HepG2 (cell line): ENCODE data around the gene ZNF669. TPM values are rescaled to one million over a fixed set of nuclear protein-coding genes. Genes with fewer than 3 reads are reported as not detected.

Experiments
- ATAC-seq: fragments of 200-7000 bp; cut with Tn5 transposase; 3 replicates; pipeline ENCODE4 v1.9.1; 2020; ENCODE audit warnings: mild to moderate bottlenecking, moderate library complexity
- BruUV-seq: library from RNA; stranded (reverse); fragments of 400-500 nt; replicated peaks from 2 replicates; lab custom pipeline; 2021; lab: Mats Ljungman, UMichigan
- CTCF ChIA-PET: fragments of 300-600 bp; formaldehyde crosslinking; extraction: SDS; loops from one replicate; lab custom pipeline; 2021; ENCODE audit warnings: low total read pairs, inconsistent platforms, low intra/inter-chr PET ratio; lab: Yijun Ruan, JAX
- POLR2A ChIA-PET: fragments of 350-600 bp; sonication (Branson Sonifier 250); formaldehyde crosslinking; loops from one replicate; lab custom pipeline; 2020; ENCODE audit warnings: antibody characterized with exemption, inconsistent platforms; lab: Yijun Ruan, JAX
- DNase-seq: peaks from one replicate; pipeline ENCODE4 v3.0.0-alpha.2; 2015; ENCODE audit warnings: low spot score
- FAIRE-seq: peaks from 3 replicates; lab custom pipeline; 2011; peaks lifted over from hg19 to GRCh38; lab: Jason Lieb, UNC
- H2AFZ ChIP-seq: one replicate; pipeline ENCODE4 v1.6.1; 2011; ENCODE audit warnings: low read length, inconsistent platforms
- H3K27ac ChIP-seq: fragments of 300-600 bp; 3 replicates; pipeline ENCODE4 v1.8.0; 2011; ENCODE audit warnings: mixed run types, mild to moderate bottlenecking, mixed read lengths, low read length, inconsistent platforms; ENCODE audit not compliant: insufficient read depth; ENCODE audit errors: extremely low read length
- H3K27me3 ChIP-seq, 2 experiments: fragments of 200-600 bp in 1 of 2; 2 replicates in 1 of 2; 3 replicates in 1 of 2; pipeline versions ENCODE4 v1.6.0 to v1.8.0; 2011; ENCODE audit warnings: low read length in 2 of 2, mild to moderate bottlenecking in 2 of 2, moderate library complexity in 2 of 2, inconsistent platforms in 1 of 2; ENCODE audit not compliant: insufficient read depth in 2 of 2, control insufficient read depth in 1 of 2
- H3K36me3 ChIP-seq, 2 experiments: fragments of 200-600 bp in 1 of 2; replicated peaks in 1 of 2; 2 replicates in 1 of 2; 3 replicates in 1 of 2; pipeline versions ENCODE4 v1.5.1 to v1.8.0; 2011; ENCODE audit warnings: low read length in 2 of 2, inconsistent platforms in 1 of 2; ENCODE audit not compliant: insufficient read depth in 2 of 2, control insufficient read depth in 1 of 2
- H3K4me1 ChIP-seq: 2 replicates; pipeline ENCODE4 v1.5.1; 2012; ENCODE audit warnings: low read length, inconsistent platforms; ENCODE audit not compliant: insufficient read depth
- H3K4me2 ChIP-seq: 2 replicates; pipeline ENCODE4 v1.6.0; 2011; ENCODE audit warnings: low read depth, low read length, inconsistent platforms
- H3K4me3 ChIP-seq, 3 experiments: fragments of 200-600 bp in 1 of 3; sonication (generic), shearing (Covaris generic) in 1 of 3; replicated peaks in 1 of 3; 2 replicates each; pipeline ENCODE4 v1.5.1; 2011 to 2016; ENCODE audit warnings: low read length in 3 of 3, inconsistent platforms in 2 of 3, low read depth in 2 of 3, mild to moderate bottlenecking in 2 of 3, control low read depth in 1 of 3, mixed read lengths in 1 of 3; ENCODE audit not compliant: insufficient read depth in 1 of 3
- H3K79me2 ChIP-seq: one replicate; pipeline ENCODE4 v1.6.1; 2011; ENCODE audit warnings: low read length, inconsistent platforms; ENCODE audit not compliant: insufficient read depth
- H3K9ac ChIP-seq: 2 replicates; pipeline ENCODE4 v1.6.0; 2011; ENCODE audit warnings: mild to moderate bottlenecking, low read depth, low read length, inconsistent platforms; ENCODE audit not compliant: insufficient read depth
- H3K9me3 ChIP-seq: 2 replicates; pipeline ENCODE4 v1.5.1; 2012; ENCODE audit warnings: mild to moderate bottlenecking, low read length
- H4K20me1 ChIP-seq: 2 replicates; pipeline ENCODE4 v1.6.0; 2011; ENCODE audit warnings: inconsistent platforms, mild to moderate bottlenecking, low read length, moderate library complexity; ENCODE audit not compliant: insufficient read depth
- CREB1 ChIP-seq, 2 experiments: fragments of 450-650 bp in 1 of 2; IDR thresholded peaks; 2 replicates each; pipeline ENCODE4 v1.6.1; 2016 to 2017; ENCODE audit warnings: control low read depth in 1 of 2, mild to moderate bottlenecking in 1 of 2, missing compliant biosample characterization in 1 of 2, missing genetic modification characterization in 1 of 2
- DRAP1 ChIP-seq: IDR thresholded peaks from 2 replicates; pipeline ENCODE4 v1.6.1; 2016; ENCODE audit warnings: missing genetic modification reagents, missing compliant biosample characterization
- ZEB1 ChIP-seq: IDR thresholded peaks from 2 replicates; pipeline ENCODE4 v1.6.1; 2012; ENCODE audit warnings: mild to moderate bottlenecking, low read depth, inconsistent platforms; ENCODE audit not compliant: insufficient replicate concordance
- ZNF280D ChIP-seq: sonication (generic); formaldehyde crosslinking; IDR thresholded peaks from 2 replicates; pipeline ENCODE4 v1.5.1; 2020; ENCODE audit warnings: mild to moderate bottlenecking, missing genetic modification reagents
- ZNF574 ChIP-seq: sonication (generic); formaldehyde crosslinking; IDR thresholded peaks from 2 replicates; pipeline ENCODE4 v1.4.0; 2020; ENCODE audit warnings: missing genetic modification reagents
- ZNF605 ChIP-seq: sonication (generic); formaldehyde crosslinking; IDR thresholded peaks from 2 replicates; pipeline ENCODE4 v1.8.0; 2022; ENCODE audit warnings: mild to moderate bottlenecking, missing genetic modification reagents
- ZNF850 ChIP-seq: sonication (generic); formaldehyde crosslinking; conservative IDR thresholded peaks from 2 replicates; pipeline ENCODE4 v1.9.0; 2021; ENCODE audit warnings: mild to moderate bottlenecking, missing genetic modification reagents
- WGBS: methylation state at CpG from one replicate; pipeline ENCODE4 v1.1.6; 2017; ENCODE audit warnings: low lambda C conversion rate; 5-methylcytosine and 5-hydroxymethylcytosine counted together
- in situ Hi-C: cut with HindIII; loops from 2 replicates; pipeline ENCODE4 v1.10.0; 2017; ENCODE audit warnings: low pct_unique_long_range_greater_than_20kb; ENCODE audit not compliant: extremely low pct_ligation_motif_present
- intact Hi-C: fragments of 100-400 bp; cut with micrococcal nuclease; formaldehyde crosslinking; loops from one replicate; pipeline ENCODE4 v1.10.0; 2022; ENCODE audit not compliant: unreplicated experiment
- polyA plus RNA-seq, 8 experiments: library from polyadenylated mRNA; depleted of rRNA in 3 of 8; stranded (reverse) in 7 of 8; unstranded in 1 of 8; fragments of >200 nt; fragmentation: Illumina TruSeq in 4 of 8; extraction: Trizol in 4 of 8; gene quantifications; 2 replicates each; pipeline versions ENCODE4 v1.2.1 to v1.2.3, GENCODE V29; 2011 to 2016; ENCODE audit warnings: low read depth in 4 of 8, missing spikeins in 1 of 8, mixed read lengths in 1 of 8; ENCODE audit not compliant: insufficient read depth in 1 of 8
- total RNA-seq, 5 experiments: library from RNA; depleted of rRNA; stranded (reverse); fragments of >200 nt; fragmentation: Illumina TruSeq; extraction: Trizol; gene quantifications; 2 replicates each; pipeline ENCODE4 v1.2.3, GENCODE V29; 2016; ENCODE audit warnings: low read depth in 1 of 5

Gene ZNF669
- total and polyA plus RNA-seq, 2 of the 13 experiments (the other 11 are each of a cell fraction or from before 2014, with no cell fraction given): 3.1 to 14.6 TPM

- TF ChIP-seq ZNF280D (no peak), ZEB1 (no peak)
These were observed 1.8 kb downstream of the ZNF669 start (continued) for GRCh38 chr1:247102381-247102780.

- no peak for ATAC-seq
- H3K9me3 ChIP-seq: no peaks in the 10 kb centered on the region; the same call in 1 of the 2 replicates
- no peak for DNase-seq
- H3K36me3 ChIP-seq: peaks cover 0 to 23% of the 10 kb centered on the region in 2 experiments; a peak in 3 of 5 replicates
- intact Hi-C loops: no loop called here
- WGBS: 97% methylated on average over 9 of the region's 9 CpGs
- no peak overlapping the region for H3K4me2 ChIP-seq
- no peaks in the 10 kb centered on the region for H3K27me3 ChIP-seq
- in situ Hi-C loops: loop anchor here (10.0 kb wide), 1 partner anchor 166 kb away; the partner anchor contains the start of gene AHCTF1
- POLR2A ChIA-PET: no interaction called here
- CTCF ChIA-PET: no interaction called here
- H3K4me3 ChIP-seq: no peak overlapping the region
- peaks cover 23% of the 10 kb centered on the region for H3K4me1 ChIP-seq
- no peak for TF ChIP-seq ZNF605
- no peak for TF ChIP-seq ZNF850 (CRISPR knock-in tag)
- no peak for TF ChIP-seq DRAP1 (CRISPR knock-in tag)
- no peak for TF ChIP-seq CREB1 (IDR thresholded peaks at IDR 0.05)
- TF ChIP-seq CREB1 (CRISPR knock-in tag; IDR thresholded peaks at IDR 0.05): no peak
- no peak for TF ChIP-seq ZNF574 (CRISPR knock-in tag)
- H3K79me2 ChIP-seq: peaks cover 21% of the 10 kb centered on the region
- no peak overlapping the region for H3K9ac ChIP-seq
- no peak overlapping the region for H3K27ac ChIP-seq
- no TSS peak for BruUV-seq
- peaks cover 8% of the 10 kb centered on the region; the same call in 1 of the 2 replicates for H4K20me1 ChIP-seq
- H2AFZ ChIP-seq: no peak overlapping the region
- no peak for FAIRE-seq
These were observed 3.4 kb downstream of the ZNF669 start for GRCh38 chr1:247100676-247101279.
